Raji (cell line): ENCODE data around the gene HIPK2.

Experiments used
- POLR2A ChIP-seq: IDR thresholded peaks from 2 replicates; pipeline ENCODE4 v1.6.1; 2011; ENCODE audit warnings: low read depth, low read length, control low read depth; ENCODE audit not compliant: insufficient read depth

Gene HIPK2

DNA sequence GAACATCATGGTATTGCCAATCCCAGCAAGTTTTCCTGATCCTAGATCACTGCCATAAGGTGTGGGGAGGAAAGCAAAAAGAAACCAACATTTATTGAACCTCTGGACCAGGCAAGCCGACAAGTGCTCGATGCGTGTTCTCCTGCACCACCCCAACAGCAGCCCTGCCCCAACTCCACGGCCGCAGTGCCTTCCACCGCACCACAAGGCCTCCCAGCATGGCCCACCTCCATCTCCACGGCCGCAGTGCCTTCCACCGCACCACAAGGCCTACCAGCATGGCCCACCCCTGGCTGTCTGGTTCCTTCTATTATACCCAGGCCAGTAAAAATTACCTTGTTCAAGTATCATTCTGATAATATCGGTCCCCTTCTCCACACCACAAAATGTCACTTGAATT lies 8.7 kb downstream of the HIPK2 start:
- TF ChIP-seq POLR2A: no peak

DNA sequence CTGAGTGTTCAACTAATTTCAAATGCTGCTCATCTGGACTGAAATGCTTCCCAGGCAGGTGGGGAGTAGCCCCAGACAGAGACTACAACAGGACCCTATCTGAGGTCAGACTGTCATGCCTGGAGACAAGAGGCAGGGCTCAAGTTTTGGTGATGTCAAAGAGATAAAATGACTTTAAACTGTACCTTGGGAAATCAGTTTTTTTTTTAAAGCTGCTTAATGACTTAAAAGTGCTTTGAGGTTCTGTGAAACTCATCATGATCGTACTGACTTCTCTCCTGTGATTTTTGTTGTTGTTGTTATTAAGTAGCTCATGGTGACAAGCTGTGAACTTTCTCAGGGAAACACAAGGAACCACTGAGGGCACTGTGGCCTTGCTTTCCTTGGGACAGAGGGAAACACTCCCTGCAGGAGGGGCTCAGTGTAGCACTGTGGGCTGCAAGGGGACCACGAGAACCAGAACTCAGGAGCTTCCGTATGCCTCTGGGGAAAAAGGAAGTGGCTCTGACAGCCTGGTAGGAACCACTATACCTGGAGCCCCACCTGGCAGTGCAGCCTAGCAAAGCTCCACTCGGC lies 9.5 kb downstream of the HIPK2 start:
- TF ChIP-seq POLR2A: no peak

DNA sequence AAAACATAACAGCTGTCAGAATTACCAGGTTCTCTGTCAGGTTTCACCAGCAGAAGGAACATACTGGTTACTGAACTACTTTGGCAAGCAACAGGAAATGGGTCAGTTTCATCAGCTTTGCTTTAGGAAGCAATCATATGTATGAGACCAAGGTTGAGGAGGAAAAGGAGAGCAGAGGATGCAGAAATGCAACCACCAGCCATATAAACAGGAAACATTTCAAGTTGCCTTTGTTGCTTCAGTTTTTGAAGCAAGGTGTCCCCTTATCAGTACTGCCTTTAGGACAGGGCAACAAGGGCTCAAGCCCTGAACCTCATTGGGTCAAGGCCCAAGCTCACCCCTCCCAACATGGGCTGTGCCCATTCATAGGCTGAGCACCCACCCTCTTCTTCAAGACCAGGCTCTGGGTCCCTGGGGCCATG lies 10.2 kb downstream of the HIPK2 start:
- TF ChIP-seq POLR2A: no peak

DNA sequence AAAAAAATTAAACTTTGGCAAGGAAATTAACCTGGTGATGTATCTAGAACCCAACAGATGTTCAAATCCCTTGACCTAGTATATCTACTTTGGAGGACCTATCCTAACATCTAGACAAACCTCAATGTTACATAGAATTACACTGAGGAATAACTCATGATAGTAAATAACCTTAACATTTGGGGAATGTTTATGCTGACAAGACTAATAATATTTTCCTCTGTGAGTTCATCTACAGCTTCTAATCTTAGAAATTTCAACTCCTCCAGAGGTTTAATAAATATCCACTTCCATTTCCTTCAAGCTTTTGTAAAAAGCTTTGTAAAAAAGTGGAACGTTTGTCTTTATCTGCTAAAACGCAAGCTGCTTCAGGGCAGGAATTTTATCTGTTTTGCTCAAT lies 12.7 kb downstream of the HIPK2 start:
- TF ChIP-seq POLR2A: no peak

DNA sequence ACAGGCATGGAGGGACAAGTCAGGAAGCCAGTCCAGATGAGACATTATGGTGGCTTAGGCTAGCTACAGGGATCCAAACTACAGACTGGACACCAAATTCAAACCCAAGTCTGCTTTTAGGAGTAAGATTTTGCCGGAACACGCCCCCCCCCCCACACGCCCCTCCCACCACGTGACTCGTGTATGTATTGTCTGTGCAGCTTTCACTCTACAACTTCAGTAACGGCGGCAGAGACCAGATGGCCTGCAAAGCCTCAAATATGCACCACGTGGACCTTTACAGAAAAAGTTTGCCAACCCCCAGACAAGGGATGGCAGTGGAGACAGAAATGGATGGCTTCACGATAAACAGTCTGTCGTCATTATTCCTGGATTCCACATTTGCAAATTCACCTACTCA lies 14.5 kb downstream of the HIPK2 start:
- no peak for TF ChIP-seq POLR2A

- TF ChIP-seq POLR2A: no peak
Observed at GRCh38 chr7:139762886-139763285, 14.9 kb downstream of the HIPK2 start.

DNA sequence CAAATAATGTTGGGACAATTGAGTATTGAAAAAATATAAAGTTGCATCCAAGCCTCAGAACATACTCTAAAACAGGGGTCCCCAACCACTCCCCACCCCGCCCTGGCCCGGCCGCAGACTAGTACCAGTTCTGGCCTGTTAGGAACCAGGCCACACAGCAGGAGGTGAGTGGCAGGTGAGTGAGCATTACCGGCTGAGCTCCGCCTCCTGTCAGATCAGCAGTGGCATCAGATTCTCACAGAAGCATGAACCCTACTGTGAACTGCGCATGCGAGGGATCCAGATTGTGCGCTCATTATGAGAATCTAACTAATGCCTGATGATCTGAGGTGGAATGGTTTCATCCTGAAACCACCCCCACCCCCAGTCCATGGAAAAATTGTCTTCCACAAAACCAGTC lies 19.4 kb downstream of the HIPK2 start:
- no peak for TF ChIP-seq POLR2A

- TF ChIP-seq POLR2A: no peak
Observed at GRCh38 chr7:139757968-139758367, 19.8 kb downstream of the HIPK2 start.

GRCh38 chr7:139753693-139754111 lies 24.1 kb downstream of the HIPK2 start:
- no peak for TF ChIP-seq POLR2A

DNA sequence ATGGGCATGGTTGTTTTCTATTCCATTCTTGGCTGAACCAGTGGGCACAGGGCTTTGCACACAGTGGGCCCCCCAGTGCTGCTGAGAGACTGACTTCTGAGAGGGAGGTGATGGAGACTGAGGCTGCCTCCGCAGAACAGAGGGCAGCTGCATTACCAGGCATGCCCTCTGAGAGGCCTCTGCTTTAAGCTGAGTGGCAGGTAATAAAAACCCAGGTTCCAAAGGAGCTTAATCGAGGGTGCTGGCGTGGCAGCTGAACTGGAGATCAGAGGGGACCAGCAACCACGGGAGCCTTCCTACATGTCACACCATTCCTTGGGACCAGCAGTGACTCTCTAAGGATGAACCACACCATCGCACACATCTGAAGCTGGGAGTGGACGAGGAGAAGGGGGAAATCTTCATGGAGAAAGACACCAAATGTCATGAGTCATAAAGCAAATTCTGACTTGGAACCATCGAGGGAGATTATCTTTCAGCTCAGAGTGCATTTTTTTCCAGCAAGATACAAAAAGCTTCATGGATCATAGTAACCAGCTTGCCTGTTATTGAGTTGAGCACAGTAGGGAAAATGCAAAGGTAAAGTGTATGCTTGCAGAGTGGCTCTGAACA lies 24.6 kb downstream of the HIPK2 start:
- no peak for TF ChIP-seq POLR2A

DNA sequence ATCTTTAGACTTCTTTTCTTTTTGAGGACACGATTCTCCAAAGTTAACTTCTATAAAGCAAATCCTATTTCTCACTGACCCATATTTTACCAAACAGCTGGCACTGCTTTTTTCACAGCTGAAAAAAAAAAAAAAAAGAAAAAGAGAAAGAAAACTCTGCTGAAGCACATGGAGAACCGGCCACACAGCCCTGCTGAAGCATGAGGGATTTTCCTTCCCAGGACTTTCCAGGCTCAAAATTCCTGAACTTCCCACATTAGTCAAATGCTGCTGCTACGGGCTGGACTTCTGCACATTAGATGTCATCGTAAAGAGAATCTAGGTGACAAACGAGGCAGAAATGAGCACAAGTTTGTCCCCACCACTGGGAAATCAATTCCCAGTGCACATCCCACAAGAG lies 25.2 kb downstream of the HIPK2 start:
- TF ChIP-seq POLR2A: no peak

- no peak for TF ChIP-seq POLR2A
Observed at GRCh38 chr7:139752148-139752547, 25.6 kb downstream of the HIPK2 start.

- no peak for TF ChIP-seq POLR2A
Observed at GRCh38 chr7:139750459-139751095, 27.2 kb downstream of the HIPK2 start.

- no peak for TF ChIP-seq POLR2A
Observed at GRCh38 chr7:139749545-139749944, 28.3 kb downstream of the HIPK2 start.

DNA sequence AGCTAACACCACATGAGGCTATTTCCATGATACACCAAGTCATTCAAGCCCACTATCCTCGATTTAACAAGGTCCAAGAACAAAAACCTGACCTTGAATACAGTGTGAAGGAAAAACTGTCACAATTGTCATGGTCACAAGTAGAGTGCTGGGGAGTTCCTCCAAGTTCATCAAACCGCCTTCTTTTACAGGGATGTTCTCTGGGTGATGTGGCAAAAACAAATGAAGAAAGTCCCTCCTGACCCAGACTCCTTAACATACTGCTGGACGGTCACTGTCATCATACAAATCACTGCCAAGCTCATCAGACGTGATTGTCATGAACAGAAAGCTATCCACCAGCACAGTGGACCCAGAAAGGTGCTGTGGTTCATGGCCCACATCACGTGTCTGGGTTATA lies 28.9 kb downstream of the HIPK2 start:
- no peak for TF ChIP-seq POLR2A

- no peak for TF ChIP-seq POLR2A
Observed at GRCh38 chr7:139748373-139748765, 29.4 kb downstream of the HIPK2 start.
